Choroid plexus epithelial cell (primary cell): ENCODE measurements around the gene MARCO.

ENCODE experiments used
- DNase-seq: peaks from one replicate; pipeline ENCODE4 v3.0.0-alpha.2; 2010; ENCODE audit warnings: low read depth
- H3K4me3 ChIP-seq: 2 replicates; pipeline ENCODE4 v1.5.1; 2011; ENCODE audit warnings: low read depth, mild to moderate bottlenecking, control low read depth, low read length, moderate library complexity
- CTCF ChIP-seq: conservative IDR thresholded peaks from 2 replicates; pipeline ENCODE4 v1.5.1; 2011; ENCODE audit warnings: low read depth, mild to moderate bottlenecking, control low read depth, inconsistent platforms, low read length, moderate library complexity

Gene MARCO

GRCh38 chr2:118906186-118906585 is 35.8 kb upstream of the MARCO start:
- TF ChIP-seq CTCF = no peak
- H3K4me3 ChIP-seq = no peak overlapping the region
- DNase-seq = no peak

GRCh38 chr2:118907759-118908158 is 34.2 kb upstream of the MARCO start:
- H3K4me3 ChIP-seq = no peak overlapping the region
- DNase-seq = no peak
- no peak for TF ChIP-seq CTCF

DNA sequence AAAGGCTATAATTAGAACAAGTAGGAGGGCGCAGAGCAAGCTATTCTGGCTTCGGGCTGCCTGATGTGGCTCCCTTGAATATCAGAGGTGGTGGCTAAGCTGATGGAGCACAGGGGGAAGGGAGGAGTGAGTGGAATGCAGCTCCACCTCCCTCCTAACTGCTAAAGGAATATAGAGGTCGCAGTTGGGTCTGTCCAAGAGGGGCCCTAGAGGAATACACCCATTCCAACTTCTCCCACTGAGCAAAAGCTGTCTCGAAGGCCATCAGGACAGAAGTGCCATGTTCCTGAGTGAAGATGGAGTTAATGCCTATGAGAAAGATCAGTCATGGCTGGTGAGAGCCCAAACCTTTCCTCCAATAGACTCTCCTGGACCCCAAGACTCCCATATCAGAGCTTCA is 32.8 kb upstream of the MARCO start:
- H3K4me3 ChIP-seq = no peak overlapping the region
- DNase-seq = no peak
- TF ChIP-seq CTCF = no peak

DNA sequence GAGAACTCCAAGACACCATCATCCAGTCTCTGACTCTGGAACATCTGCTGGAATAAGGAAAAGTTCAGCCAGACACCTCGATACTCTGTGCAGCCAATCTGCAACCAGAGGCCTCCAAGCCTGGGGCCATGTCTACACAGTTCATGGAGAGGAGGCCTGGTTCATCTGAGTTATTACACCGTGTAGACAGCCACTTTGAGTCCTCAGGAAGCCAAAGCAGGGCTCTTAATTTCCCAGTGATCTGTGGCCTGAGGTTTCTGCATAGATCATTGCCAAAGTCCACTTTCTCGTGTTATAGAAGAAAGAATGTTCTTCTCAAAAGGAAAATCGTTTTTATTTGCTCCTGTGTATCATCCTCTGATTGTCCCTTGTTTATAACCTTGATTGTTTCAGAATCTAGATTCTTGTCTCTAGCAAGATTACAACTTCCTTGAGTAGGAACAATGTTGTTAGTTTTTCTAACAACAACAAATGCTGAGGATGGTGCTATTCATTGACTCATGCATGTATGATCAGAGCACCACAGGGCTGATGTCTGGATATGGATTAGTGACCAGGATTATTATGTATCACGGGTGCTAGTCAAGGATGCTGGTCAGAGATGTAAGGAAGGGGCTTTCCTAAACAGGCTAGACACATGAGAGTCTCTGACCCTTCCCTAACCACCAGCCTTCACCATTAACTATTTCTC is 30.7 kb upstream of the MARCO start:
- no peak for TF ChIP-seq CTCF
- no peak overlapping the region for H3K4me3 ChIP-seq
- DNase-seq = no peak

DNA sequence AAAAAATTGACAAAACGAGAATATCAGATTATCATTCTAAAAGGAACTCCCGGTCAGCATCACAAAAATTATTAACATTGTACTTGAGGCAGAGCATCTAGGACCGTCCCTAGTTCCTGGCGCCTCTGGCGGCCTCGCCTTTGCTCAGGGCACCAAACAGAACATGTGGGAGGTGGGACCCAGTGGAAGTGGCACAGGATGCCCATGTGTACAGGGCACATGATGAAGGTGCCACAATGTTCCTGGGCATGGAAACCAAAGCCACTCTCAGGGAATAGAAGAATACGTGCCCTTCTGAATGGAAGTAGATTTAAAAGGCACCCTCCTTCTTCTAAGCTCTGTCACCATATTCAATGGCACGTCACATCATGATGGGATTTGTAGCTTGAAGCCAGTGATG is 30.1 kb upstream of the MARCO start:
- DNase-seq = no peak

DNA sequence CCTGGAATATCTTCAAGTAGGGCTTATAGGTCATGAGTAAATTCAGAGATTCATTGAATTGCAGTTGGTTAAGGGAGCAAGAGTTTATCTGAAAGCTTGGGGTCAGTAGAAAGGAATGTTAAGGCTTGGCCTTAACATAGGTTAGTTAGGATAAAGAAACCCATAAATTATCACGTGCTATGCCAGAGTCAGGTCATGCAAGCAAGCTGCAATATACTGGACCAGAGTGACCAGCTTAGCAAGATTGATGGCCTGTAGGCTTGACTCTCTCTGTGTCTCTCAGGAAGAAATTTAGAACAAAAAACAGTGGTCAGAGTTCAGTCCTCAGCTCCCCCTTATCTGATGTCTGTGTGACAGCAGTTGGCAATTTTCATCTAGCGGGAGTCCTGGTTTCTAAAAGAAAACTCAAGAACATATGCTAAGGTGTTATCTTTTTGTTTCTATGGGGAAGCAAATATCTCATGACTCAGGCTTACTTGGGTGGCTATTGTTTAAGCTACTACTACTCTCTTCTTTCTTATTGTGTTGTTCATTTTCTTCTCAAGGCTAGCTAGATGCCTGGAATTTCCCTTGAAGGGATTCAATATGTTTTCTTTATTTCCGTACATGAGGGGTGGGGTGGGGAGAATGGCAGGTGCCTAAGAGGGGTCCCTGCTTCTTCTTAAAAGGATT is 28.7 kb upstream of the MARCO start:
- no peak overlapping the region for H3K4me3 ChIP-seq
- DNase-seq = no peak
- TF ChIP-seq CTCF = no peak

More for the DNA sequence above, 30.1 kb upstream of the MARCO start:
- no peak overlapping the region for H3K4me3 ChIP-seq
- TF ChIP-seq CTCF = no peak
